Stimulated activated CD8-positive, alpha-beta memory T cell treated with anti-CD3 and anti-CD28 coated beads, Interleukin-7, amount 100 ng/mL, for 24 hours (primary cell): Measurements from ENCODE around the gene NRN1.
"Not testable (repeated sequence)": the region's sequence is repeated elsewhere in the genome, so short reads cannot be mapped to it uniquely, and the experiment has no call there.

Experiments used
- DNase-seq: peaks from one replicate; pipeline ENCODE4 v3.0.0-alpha.2; 2020; ENCODE audit warnings: low read depth

Gene NRN1, protein sequence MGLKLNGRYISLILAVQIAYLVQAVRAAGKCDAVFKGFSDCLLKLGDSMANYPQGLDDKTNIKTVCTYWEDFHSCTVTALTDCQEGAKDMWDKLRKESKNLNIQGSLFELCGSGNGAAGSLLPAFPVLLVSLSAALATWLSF

DNA sequence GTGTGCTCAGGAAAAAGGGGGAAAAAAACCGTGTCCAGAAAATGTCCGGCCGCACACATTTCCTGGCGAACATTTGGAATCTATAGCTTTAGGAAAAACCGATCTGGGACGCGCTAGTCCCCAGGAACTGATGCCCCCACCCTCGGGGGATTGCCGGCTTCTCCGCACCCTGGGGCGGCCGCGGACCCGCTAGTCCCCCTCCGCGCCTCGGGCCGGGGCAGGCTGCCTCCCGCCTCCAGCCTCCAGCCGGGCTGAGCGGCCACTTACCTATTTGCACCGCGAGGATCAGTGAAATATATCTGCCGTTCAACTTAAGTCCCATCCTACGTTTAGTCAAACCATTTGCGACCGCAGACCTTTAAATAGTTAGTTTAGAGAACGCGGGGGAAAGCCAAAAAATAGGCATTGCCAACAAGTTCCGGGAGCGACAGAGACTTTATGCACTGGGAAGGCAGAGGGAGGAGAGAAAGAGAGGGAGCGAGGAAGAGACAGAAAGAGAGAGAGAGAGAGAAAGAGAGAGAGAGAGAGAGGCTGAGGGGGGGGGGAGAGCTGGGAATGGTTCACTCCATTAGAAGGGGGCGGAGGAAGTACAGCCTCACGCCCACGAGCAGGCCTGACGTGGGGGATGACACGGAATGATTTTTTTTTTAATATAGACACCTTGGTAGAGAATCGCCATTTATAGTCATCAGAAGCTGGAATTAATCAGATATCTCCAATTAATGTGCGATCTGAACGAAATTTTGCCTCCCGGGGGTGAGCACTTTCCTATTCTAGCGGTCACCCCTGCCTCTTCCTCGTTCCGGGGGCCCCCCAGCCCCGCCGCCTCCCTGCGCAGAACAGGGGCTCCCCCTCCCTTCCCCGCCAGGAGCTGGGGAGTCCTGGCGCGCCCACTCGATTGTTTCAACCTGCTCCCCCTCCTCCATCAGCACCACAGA lies at the start of gene NRN1:
Gene NRN1 (minus strand): TSS at position 498 of the 938 bp plus-strand sequence. CDS start 176 bp downstream, at position 322.
- DNase-seq, result no peak

DNA sequence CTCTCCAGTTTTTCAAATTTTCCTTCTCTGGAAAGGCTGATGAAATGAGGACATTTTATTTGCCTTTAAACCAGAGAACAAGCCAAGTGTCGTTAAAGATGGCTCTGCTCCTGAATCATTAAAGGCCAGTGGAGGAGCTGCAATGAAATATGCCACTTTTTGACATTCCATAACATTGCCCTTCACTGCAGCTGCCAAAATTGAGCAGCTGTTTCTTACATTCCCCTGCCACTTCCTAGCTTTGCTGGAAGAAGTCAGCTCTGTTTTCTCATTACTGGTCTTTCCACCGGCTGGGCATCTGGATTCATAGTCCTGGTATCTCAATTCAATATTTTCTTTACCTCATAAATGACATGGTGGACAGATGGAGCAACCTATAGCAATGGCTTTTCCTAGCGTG lies 45.5 kb upstream of the NRN1 start:
- no peak for DNase-seq

DNA sequence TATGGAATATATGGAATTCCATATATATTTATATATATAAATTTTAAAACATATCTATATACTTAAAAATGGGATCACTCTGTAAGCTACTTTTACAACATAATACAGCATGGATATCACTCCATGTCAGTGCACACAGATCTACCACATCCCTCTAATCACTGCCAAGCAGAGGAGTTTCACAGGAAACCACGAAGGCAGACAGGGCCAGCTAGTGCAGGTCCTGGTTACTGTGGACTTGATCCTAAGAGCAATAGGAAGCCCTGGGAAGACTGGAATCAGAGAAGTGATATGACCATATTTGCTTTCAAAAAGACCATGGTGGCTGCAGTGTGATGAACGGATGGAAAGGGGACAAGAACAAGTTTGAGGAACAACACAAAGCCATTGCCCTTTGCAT lies 40.0 kb upstream of the NRN1 start:
- DNase-seq, result no peak

DNA sequence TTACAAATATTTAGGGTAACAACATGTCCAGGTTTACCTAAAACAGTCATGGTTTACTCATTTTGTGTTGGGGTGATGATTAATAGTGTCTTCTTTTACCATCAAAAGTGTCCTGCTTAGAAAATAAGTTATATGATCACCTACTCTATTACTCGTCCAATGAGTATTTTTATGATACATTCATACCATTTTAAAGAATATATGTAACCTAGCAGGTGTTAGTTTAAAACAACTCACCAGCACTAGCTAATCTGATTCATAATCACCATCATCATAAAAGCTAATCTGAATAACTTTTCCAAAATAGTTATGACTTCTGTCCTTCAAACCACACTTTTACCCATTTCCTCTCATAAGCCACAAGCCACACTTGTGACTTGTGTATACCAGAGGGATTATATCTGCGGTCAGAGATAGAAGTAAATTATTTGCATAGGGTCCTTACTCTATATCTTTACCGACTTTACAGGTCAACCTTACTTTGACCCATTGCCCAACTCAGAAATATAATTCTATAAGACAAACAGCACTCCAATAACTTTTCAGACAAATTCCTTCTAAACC lies 33.3 kb upstream of the NRN1 start:
- DNase-seq, result no peak

DNA sequence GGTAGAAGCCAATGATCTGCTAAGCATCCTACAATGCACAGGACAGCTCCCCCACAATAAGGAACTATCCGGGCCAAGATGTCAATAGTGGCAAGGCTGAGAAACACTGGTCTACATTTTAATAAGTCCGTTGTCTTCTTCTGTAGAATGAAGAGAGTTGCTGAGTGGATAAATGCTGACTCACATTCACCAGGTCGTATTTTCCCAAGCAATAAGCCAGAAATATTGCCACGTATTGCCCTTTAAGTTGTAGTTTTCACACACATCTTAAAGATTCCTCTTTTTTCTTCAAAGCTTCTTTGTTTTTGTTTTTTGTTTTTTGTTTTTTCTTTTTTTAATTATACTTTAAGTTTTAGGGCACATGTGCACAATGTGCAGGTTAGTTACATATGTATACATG lies 30.5 kb upstream of the NRN1 start:
- no peak for DNase-seq

DNA sequence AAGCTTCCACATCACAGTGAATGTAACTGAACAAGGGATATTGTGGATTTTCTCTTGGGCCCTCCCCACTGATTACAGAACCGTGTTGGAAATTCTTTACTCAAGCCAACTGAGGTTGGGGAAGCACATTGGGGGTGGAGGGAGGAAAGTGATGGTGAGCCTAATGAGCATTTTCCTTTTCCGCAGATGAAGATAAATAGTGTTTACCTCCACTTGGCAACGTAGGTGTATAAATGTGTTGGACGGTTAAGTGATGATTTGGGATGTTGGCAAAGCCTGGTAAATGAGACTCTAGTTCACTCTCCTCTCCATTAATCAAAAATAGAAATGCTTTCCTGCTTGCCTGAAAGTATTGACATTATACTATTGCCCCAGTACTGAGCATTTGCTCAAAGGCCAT lies 27.1 kb upstream of the NRN1 start:
- DNase-seq, result no peak

DNA sequence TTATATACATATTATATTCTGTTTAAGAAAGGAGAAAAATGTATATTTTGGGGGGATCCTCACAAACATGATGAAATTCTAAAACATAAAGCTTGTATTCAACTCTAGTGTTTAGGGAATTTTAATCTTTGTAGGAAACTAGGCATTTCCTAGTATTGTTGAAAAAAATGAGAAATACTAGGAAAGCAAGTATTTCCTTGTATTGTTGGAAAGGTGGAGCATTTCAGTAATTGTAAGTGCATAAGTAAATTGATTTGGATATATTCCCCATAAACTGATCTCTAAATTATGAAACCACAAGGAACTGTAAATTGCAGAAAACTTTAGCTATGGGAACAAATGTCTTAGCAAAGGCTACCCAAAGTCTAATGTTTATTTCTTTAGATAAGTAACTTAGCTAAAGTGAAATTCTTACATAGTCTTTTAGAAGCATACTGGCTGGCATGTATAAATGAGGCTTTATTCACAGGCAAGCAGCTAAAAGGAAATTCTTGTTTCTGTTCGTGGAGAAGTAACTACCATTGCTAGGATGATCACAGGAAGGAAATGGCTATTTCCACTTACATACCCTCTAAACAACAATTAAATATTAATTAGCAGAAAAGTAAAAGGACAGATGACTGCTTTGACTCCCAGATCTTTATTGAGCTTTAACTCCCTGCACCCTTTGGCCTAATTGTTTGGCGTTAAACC lies 19.9 kb upstream of the NRN1 start:
- no peak for DNase-seq

DNA sequence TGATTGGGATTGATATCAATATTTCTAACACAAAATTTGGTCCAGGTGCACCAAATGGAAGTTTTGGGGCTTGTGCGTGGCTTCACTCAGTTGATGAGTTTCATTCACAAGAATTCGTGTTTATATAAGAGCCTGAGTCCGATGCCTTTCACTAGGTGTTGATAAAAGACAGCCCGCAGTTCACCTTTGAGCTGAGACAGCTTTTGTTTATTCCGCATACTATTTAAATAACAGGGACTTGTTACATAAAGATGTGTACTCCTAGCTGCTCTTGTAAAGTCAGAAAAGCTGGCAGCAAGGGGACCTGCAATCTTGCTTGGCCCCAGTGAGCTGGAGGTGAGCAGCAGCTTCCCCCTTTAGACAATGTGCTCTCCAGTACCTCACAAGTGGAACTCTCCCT lies 19.0 kb upstream of the NRN1 start:
- DNase-seq, result no peak

DNA sequence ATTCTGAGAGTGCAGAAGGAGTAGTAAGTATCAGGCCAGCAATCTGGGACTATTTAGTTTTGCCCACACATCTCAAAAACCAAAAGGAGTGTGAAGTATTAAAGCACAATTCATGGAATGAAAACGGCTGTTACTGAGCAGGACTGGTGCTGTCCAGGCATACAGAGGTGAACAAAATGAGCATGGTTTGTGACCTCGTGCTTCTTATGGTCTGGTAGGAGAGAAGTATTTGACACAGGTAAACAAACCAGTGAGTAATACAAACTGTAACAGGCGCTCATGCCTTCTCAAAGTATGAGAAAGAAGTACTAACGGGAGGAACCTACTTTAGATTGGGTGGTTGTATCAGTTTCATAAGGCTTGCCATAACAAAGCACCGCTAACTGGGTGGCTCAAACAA lies 17.5 kb upstream of the NRN1 start:
- DNase-seq, result no peak

DNA sequence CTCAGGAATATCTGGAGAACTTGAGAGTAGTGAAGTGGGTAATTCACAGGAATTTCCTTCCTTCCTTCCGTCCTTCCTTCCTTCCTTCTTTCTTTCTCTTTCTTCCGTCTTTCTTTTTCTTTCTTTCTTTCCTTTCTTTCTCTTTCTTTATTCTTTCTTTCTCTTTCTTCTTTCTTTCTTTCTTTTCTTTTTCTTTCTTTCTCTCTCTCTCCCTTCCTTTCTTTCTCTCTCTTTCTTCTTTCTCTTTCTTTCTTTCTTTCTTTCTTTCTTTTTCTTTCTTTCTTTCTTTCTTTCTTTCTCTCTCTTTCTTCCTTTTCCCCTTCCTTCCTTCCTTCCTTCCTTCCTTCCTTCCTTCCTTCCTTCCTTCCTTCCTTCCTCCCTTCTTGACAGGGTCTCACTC lies 16.1 kb upstream of the NRN1 start:
- DNase-seq, result not testable (repeated sequence)

DNA sequence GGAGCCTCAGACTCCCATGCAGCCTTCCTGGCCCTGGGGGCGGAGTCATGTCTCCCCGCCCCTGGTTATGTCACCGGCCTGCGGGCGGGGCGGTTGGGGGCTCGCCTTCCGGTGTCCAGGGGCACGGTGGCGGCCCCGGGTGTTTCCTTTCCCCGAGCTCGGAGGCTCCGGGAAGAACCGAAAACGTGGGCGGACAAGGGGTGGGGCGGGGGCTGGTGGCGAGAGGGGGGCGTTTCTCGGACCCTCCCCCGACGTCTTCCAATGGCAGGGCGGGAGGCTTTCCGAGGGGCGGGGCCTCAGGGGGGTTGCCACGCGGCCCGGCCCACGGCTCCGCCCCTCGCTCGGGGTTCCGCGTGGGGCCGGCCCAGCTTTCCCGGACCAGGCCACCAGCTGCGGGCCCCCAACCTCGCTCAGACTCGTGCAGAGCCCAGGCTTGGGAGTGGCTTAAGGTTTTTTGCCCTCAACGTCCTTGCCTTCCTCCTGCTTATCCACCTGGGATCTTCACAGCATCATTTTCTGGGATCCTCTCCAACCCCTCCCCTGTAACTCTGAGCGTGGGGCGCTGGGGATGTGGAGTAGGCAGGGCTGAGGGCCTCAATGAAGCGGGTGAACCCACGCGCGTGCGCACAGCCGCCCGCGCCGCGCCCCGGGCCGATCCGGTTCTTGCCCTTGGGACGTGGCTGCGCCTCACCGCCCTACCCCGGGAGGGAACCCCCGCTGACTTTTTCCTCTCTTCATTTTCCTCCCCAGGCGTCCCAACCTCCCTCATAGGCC lies 2.1 kb upstream of the NRN1 start:
- DNase-seq, result no peak

DNA sequence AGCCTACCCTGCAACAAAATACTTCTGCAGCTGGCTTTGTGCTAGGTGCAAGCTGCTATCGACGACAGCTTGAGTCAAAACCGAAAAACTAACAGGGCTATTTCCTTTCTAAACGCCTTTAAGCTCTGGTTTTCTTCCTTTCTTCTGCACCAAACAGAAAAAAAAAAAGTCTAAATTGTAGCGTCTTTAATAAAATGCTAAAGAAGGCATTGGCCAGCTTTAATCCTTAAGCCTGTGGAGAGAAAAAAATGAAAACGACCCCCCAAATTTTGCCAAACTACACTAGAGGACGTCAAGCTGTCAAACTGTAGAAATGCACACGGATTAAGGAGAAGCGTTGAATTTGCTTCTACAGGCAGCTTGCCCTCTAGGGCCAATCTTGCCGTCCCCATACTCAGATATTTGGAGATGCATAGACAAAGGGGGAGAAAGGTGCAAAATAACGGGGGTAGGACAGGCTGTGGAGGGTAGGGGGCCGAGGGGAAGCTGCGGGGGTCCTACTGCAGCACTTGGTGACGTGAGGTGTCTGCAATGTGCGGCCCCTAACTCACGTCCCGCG lies 1.4 kb upstream of the NRN1 start:
- no peak for DNase-seq

DNA sequence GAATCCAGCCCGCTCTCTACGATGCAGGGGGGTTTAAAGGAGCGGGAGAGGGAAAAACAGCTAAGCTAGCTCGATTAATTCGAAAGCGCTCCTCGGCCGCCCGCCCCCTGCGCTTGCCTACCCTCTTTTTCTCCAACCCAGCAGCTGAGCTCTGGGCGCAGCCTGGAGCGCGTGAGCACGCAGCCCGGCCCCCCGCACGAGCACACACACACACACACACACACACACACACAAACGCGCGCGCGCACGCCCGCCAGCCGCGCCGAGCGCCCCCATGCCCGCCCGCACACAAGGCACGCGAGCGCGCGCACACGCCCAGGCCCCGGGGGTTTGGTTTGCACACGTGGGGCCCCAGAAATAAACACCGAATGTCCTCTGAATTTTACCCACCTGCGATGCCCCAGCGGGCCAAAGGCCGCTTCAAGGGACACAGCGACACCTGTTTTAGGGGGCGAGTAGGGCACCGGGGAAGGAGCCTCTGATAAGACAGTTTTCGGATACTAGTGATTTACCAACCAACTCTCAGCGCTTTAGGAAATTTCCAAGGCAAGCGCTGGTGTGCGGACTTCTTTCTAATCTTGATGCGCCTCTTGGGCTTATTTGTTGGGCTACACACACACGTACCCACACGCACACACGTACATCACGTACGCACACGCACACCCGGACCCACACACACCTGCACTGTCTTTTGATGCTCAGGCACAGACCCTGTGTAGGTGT lies 802 bp upstream of the NRN1 start:
- no peak for DNase-seq

DNA sequence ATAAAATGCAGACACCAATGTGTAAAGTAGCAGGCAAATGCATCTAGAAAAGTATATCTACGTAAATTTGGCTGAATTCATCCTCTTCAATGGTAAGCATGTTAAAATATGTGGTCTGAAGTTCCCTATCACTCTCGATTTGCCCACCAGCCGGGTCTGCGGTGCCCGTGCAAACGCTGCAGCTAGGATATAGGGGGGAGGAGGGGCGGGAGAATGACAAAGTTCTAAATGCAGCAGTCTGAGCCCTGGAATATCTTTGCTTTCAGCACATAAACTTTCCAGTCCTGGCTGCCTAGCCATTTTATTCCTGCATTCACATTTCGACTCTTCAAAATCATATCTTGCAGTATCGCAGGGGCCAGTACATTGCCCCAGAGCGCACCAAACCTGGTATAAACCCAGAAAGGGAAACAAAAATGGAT lies 708 bp downstream of the NRN1 start:
- DNase-seq, result no peak

DNA sequence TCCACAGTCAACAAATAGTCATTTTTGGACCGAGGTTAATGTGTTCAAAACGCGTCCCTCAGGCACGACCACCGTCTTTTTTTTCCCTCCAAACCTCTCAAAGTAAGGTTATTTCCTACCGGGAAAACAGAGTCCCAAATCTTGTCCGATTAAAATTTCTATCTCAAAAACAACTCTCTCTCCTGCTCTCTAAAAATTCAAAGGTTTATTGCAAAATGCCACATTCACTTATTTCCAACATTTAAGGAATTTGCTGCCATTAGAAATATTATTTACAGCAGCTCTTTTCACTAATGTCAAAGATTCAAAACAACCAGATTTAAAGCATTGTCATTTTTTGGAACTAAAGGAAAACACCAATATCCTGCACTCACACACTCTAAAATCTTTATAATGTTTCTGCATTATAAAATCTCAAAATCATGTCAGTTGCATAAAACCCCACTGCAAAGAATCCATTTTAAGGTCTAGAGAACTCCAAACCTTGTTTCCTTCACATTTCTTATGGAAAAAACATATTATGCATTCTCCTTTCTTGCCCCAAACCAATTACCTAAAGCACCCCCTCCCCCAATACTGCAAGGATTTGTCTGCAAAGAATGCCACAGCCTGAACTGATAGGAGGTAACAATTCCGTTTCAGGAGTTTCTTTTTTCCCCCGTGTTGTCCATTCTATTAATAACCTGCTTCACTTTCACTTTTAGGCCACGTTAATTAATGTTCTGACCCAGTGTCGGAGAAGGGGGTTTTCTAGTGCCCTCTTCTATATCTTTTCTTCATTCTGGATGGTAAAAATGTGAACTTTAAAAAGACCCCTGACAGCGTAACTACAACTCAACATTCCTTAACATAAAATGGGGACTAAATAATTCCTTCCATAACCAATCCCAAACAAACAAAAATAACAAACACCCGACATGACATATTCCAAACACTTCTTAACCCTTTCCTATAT lies 1.4 kb downstream of the NRN1 start:
- no peak for DNase-seq

DNA sequence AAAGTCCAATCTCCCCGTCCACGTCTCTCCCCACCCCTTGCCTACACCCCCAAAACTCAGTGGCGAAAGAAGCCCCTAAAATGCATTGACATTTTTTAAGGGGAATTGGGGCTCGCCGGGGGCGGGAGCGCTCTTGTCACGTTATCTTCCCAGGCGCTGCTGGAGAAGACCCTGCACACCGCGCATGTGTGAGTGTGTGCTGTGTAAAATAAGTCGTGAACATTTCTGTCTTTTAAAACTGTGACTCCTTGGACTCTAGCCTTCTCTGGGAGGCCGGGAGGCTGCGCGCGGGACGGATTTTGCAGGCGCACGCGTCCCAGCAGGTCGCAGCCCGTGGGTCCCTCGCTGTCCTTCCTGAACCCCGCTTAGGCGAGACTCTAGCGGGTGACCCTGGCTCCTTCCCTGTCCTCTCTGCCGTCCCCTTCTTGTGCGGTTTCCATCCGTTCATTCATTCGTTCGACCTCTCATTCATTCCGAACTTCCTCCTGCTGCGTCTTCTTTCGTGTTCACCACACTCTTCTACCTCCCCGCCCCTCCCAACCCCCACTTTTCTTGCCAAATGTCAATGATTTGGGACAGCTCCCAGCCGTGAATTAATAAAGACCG lies 2.2 kb downstream of the NRN1 start:
- no peak for DNase-seq

DNA sequence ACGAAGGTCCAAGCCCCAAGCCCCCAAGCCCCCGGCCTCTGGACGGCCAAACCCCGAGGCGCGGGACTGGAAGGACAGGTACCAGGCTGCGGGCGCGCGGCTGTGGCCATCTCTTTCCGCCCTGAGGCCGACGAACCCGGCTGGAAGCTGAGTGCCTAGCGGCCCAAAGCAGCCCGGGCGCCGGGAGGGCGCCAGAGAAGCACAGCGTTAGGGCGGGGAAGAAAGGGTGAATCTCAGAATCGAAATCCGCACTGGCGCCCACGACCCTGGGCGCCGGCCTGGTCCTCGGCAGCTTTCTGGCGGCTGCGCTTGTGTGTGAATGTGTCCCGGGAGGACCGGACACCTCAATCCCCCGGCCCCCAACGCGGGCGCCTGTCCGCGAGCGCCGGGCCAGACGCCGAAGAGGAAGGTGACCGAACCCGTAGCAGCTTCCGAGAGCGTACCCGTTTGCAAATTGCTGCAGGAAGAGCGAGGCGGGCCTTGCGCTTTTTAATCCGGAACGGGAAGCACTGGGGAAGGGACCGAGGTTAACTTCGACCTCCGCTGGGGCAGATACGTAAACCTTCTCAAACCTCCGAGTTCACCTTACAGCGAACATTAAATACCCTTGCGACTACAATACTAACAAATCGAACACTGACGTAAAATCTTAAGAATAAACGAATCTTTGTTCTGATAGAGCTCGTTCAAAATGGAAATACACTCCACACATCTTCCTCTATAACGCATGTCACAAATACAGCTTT lies 2.9 kb downstream of the NRN1 start:
- DNase-seq, result no peak

DNA sequence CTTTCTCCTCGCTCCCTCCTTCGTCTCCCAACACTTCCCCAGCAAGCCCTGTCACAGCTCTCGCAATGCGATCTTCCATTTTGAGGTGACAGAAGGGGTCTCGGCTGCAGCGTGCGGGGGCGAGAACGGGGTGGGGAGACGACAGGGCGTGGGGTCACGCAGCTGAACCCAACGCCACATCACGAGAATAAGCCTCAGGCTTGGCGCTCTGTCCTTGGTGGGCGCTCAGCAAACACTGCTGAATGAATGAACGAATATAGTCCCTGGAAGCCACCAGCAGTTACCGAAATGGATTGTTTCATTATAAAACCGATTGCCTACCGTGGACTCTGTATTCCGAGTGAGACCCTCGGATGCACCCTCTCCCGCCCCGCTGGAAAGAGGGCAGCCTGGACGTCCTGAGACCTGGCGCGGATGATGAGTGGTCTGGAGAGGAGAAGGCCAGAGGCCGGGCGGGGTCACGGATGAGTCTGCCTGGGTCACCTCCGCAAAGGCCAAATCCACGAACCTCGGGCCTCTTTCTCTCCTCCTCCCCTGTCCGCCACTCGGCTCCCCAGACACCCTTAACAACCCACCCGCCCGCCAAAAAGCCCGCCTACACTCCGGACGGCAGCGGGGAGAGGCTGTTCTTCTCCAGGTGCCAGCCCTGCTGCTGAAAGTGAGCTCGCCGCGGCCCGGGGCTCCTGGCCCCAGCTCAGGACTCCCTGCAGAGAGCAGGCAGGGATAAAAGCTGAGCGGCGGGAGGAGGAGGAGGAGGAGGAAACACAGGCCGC lies 3.7 kb downstream of the NRN1 start:
- no peak for DNase-seq
